KG1 (cell line): Measurements from ENCODE around the gene IL34.

Experiments used
- DNase-seq: peaks from one replicate; lab custom pipeline; 2025; lab: John Stamatoyannopoulos, UW

The IL34 gene

GRCh38 chr16:70678121-70678897 is 31.9 kb downstream of the IL34 start:
- no peak for DNase-seq

- DNase-seq: no peak
Measured at GRCh38 chr16:70678898-70679670, 32.7 kb downstream of the IL34 start.

- no peak for DNase-seq
Measured at GRCh38 chr16:70679671-70680494, 33.5 kb downstream of the IL34 start.

DNA sequence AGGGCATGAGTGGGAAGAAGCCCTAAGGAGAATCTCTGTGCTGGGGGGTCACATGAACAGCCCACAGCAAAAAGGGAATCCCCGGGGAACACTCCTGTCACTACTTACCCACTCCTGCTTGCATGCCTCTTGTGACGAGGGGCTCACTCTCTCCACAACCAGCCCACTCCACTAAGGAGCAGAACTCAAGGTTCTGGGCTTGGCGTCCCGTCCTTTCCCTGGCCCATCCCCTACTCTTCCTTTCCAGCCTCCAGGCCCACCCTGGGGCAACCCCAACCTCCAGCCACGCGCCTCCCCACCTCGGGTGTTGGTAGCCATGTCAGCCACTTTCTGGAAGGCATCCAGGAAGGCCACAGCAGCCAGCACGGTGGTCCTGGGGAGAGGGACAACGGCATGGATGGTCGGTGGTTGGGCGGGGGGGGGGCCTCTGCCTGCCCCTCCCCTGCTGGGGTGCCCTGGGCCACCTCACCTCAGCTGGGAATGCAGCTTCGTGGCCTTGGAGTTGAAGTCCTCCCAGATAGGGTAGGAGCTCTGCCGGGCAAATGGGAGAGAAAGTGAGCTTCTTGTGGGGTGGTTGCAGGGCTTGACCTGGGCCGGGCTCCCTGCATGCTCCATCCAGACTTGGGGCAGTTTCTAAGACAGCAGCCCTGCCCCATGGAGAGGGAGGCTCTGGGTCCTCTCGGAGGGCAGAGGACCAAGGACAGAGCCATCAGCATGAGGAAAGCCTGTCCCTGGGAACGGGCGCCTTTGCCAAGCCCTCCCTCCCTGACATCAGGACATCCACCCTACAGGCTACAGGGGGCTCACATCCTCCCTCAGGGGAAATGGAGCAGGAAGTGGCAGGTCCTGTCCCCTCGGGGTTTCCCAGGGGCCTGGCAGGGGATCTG is 34.4 kb downstream of the IL34 start:
- DNase-seq: no peak

GRCh38 chr16:70681382-70682238 is 35.3 kb downstream of the IL34 start:
- DNase-seq: no peak

DNA sequence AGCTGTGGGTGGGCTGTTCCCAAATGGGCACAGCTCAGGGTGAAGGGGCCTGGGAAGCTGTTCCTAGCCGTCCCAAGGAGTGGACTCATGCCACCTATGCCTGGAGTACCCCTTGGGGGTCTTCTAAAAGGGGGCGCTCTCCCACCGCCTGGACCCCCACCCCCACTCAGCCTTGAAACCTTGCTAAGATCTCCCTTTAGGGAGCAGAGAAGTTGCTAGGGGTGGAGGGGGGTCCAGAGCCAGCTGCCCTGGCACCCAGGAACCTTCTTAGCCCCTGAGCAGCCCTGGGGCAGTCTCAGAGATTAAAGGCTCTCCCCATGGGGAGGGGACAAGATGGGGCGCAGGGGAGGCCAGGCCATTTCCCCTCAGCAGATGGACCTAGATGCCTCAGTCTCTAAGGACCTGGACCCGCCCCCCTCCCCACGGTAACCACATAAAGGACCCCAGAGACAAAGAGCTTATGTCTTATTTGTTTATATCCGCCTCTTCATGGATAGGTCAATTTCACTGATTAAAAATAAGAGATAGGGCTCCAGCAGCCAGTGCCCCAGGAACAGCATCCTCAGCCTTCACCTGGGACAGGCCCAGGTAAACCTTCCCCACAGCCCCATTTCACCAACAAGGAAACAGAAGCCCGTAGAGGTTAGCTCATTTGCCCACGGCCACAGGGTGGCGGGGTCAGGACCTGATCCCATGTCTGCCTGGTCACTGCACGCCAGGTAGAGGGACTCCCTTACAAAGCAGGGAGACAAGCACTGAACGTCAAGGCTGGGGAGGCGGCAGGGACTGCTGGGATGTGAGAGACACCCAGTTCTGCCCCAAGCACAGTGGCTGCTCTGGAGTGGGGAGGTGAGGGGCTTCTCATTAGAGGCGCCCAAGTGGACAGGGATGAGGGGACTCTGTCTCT is 36.1 kb downstream of the IL34 start:
- DNase-seq: no peak

DNA sequence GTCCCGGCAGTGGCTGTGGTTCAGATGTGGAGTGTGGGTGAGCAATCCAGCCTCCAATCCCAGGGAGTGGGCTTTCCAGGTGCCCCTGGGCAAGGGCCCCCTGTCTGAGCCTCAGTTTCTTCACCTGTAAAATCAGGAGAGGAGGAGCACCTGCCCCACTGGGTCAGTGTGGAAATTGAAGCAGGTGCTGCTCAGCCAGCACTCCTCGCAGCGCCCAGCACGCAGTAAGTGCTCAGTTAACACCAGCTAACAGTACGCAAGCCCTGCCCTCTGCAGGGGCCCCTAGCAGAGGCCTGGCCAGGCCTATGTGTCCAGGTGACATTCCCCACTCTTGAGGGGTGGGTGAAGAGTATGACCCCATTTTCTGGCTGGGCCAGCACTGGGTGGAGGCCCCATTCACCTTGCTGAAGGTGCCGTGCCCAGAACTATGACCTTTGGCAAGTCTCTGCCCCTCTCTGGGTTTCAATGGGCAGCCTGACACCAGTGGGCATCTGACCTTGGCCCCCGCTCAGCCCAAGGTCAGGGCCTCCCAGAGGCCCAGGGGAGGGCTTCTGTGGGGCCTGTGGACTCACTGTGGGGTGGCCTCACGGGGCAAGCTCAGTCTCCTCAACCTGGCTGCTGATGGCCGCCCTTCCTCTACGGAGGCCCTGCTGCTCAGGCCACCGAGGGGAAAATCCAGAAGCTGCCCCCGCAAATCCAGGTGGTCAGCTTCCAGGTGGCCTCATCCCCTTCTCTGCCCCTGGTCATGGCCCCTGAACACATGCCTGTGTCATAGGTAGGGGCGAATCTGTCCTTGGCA is 37.0 kb downstream of the IL34 start:
- no peak for DNase-seq

DNA sequence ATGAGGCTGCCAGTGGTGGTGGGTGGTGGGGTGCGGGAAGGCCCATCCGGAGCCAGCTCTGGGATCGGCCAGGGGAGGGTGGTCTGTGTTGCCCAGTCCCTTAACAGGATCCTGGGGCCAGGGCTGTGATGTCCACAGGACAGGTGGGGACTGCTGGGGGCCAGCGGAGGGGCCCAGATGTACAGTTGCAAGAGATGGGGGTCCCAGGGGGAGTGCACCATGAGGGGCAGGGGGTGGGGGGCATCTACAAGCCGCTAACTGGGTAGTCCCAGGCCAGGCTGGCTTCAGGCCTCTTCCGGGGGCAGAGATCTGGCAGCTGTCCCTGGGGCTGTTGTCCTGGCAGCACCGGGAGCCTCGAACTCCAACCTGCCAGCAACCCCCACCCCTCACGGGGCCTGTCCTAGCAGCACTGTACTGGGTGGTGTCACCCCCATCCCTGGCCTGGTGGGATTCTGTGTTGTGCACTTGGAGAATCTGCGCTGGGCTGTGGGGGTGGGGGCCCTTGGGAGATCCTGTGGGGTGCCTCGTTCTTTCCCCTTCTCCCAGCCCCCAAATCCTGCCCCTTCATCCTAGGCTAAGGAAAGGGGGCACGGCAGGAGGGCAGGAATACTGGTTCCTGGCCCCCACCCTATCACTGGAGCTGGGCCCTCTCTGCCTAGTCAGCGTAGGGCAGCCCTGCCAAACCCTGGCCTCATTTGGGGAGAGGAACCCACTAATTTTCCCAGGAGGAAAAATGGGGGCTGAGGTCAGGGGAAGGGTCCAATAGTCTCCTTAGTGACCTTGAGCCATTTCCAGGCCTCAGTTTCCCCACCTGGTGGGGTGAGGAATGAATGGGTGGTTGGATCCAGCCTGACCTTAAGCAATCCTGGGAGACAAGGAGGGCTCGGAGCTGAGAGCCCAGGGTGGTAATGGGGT is 38.0 kb downstream of the IL34 start:
- no peak for DNase-seq

GRCh38 chr16:70685061-70685937 is 38.9 kb downstream of the IL34 start:
- DNase-seq: no peak

- DNase-seq: no peak
Measured at GRCh38 chr16:70685938-70686375, 39.6 kb downstream of the IL34 start, which contains the start of gene MTSS2. TSS of gene MTSS2 (minus strand) at chr16:70686053. CDS start at chr16:70685791, 262 bp downstream.

- no peak for DNase-seq
Measured at GRCh38 chr16:70686376-70687101, 40.2 kb downstream of the IL34 start.

- no peak for DNase-seq
Measured at GRCh38 chr16:70687102-70687511, 40.7 kb downstream of the IL34 start.

DNA sequence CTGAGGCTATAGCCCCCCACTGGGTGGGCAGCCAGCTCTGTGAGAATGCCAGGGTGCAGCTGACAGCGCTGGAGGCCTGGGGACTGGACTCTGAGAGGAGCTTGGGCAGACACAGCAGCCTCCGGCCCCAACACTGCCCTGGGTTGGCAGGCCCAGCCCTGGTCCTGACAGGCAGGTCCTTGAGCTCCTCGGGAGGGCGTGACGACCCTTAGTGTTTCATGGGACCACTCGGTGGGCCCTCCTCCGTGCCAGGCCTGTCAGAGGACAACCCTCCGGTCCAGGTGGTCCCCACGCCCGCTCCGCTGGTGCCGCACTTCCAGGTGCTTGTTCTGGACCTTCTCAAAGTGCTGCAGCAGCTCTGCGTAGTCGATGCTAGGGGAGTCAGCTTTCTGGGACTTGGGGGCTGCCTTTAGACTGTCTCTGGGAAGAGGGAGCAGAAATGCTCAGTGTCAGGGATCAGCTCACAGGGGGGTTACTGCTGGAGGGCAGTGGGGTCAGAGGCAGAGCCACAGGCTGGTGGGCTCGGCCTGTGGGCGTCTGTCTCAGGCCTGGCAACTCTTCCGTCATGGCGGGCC is 41.4 kb downstream of the IL34 start:
- DNase-seq: no peak

DNA sequence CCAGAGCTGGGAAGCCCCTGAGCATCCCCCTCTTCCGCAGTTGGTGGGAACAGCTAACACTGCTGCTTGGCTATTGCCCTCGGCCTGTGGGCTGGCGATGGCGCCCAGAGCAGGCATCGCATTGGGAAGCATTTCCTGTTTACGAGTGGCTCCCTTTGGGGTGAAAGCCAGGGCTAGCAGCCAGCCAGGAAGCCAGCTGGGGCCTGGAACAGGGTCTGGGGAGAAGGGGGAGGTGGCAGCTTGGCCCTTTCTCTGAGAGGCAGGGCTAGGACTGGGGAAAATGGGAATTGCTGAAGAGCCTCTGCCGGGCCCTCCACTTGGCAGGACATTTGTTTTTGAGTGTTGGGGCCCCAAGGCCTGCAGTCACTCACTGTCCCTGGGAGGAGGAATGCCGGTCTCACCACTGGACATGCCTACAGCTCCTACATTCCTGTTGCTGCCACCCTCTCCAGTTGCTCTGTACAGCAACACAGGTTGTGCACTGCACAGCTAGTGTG is 41.9 kb downstream of the IL34 start:
- no peak for DNase-seq
